OCI-LY3 (cell line): ENCODE data around the gene RBM14.

Source experiments
- H2AFZ ChIP-seq: fragments of 200-600, 300-600 bp; shearing (Covaris generic); 2 replicates; pipeline ENCODE4 v1.6.0; 2014; ENCODE audit warnings: antibody characterized with exemption, low read depth, low read length
- H3K27ac ChIP-seq: fragments of 200-600, 300-600 bp; sonication (generic); 2 replicates; pipeline ENCODE4 v1.5.1; 2014; ENCODE audit warnings: mild to moderate bottlenecking, low read length, moderate library complexity, mixed read lengths
- H3K27me3 ChIP-seq: fragments of 200-600, 300-600 bp; sonication (generic); 2 replicates; pipeline ENCODE4 v1.6.1; 2014; ENCODE audit warnings: low read depth, low read length, mixed read lengths
- H3K36me3 ChIP-seq: fragments of 200-600, 300-600 bp; sonication (generic); replicated peaks from 2 replicates; pipeline ENCODE3; 2014; ENCODE audit warnings: low read depth, low read length, mixed read lengths
- H3K4me1 ChIP-seq: fragments of 300-600, 200-600 bp; sonication (generic); 2 replicates; pipeline ENCODE4 v1.6.1; 2014; ENCODE audit warnings: low read length, mixed read lengths
- H3K4me2 ChIP-seq: fragments of 200-600, 300-600 bp; sonication (generic); 2 replicates; pipeline ENCODE4 v1.6.1; 2014; ENCODE audit warnings: low read length, mixed read lengths
- H3K4me3 ChIP-seq: fragments of 300-600, 200-600 bp; sonication (generic); 2 replicates; pipeline ENCODE4 v1.5.1; 2014; ENCODE audit warnings: antibody characterized with exemption, mild to moderate bottlenecking, low read length, moderate library complexity
- H3K79me2 ChIP-seq: fragments of 300-600, 200-600 bp; shearing (Covaris generic); 2 replicates; pipeline ENCODE4 v1.6.1; 2014; ENCODE audit warnings: mild to moderate bottlenecking, low read length, mixed read lengths
- H3K9ac ChIP-seq: fragments of 300-600, 200-600 bp; shearing (Covaris generic); 2 replicates; pipeline ENCODE4 v1.6.0; 2014; ENCODE audit warnings: mild to moderate bottlenecking, low read length, moderate library complexity
- H3K9me3 ChIP-seq: fragments of 200-600, 300-600 bp; shearing (Covaris generic); 2 replicates; pipeline ENCODE4 v1.6.1; 2014; ENCODE audit warnings: low read length, mixed read lengths; ENCODE audit not compliant: insufficient read depth
- H4K20me1 ChIP-seq: fragments of 200-600, 300-600 bp; sonication (generic); 2 replicates; pipeline ENCODE4 v1.6.1; 2016; ENCODE audit warnings: low read length, mixed read lengths; ENCODE audit not compliant: insufficient read depth
- EZH2phosphoT487 ChIP-seq: fragments of 200-600 bp; shearing (Covaris generic); IDR thresholded peaks from 2 replicates; pipeline ENCODE4 v1.6.1; 2018; ENCODE audit warnings: antibody characterized with exemption, mixed run types, low read depth
- TF ChIP-seq, protein P1 (sequence below): fragments of 200-600, 300-600 bp; sonication (generic); IDR thresholded peaks from 2 replicates; pipeline ENCODE4 v1.5.1; 2014; ENCODE audit warnings: antibody characterized with exemption, low read length, low read depth

Gene RBM14

DNA sequence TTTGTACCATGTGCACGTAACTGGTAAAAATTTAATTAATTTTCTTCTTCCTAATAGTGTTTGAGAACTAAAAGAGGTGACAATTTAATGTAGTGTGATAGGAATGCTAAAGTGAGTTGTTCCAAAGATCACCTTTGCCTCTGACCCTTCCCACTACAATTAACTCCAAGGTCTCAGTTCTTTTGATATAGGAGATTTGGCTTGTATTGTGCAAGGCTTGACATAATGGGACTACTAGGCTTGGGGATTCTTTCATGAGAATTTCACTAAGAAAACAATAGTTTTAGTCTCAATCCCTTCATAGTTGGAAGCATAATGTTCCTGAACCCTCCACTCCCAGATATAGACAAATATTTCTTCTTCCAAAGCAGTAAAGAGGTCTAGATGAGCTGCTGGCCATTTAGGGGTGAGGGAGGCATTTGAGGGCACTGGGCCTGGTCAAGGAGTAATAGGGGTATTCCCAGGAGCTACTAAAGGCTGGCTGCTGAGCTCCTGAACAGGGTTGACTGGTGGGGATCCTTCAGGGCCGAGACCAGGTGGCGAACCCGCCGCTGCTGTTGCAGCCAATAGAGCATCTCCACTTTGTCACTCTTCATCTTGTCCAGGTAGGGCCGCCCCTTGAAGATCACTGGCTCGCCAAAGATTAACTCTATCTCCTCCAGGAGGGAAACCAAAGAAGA lies 26.3 kb upstream of the RBM14 start:
- Histone ChIP-seq H3K9me3 (no peaks in the 10 kb centered on the region), H2AFZ (no peak overlapping the region)

DNA sequence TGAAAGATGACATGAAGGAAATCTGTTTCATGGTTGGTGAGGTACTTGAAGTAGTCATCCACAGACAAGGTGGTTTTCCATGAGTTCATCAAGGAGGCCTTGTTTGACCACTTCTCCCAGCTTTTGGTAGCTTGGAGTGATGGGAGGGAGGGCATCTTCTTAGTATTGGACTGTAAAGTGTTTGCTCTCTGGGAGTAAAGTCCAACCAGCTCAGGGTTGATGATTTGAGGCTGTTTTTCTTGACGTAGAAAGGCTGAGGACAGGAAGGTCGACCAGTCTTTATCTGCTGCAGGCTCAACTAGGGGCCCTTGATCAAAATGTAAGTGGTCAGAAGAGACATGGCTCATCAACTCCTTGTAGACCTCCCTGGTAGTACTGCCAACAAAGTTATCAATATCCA lies 25.3 kb upstream of the RBM14 start:
- Histone ChIP-seq H3K27ac (no peak overlapping the region), H2AFZ (no peak overlapping the region), H3K9me3 (no peaks in the 10 kb centered on the region), H4K20me1 (no peaks in the 10 kb centered on the region), H3K4me1 (peaks cover 10% of the 10 kb centered on the region), H3K9ac (no peak overlapping the region), H3K4me2 (no peak overlapping the region), H3K4me3 (no peak overlapping the region), H3K27me3 (no peaks in the 10 kb centered on the region), H3K36me3 (no peaks in the 10 kb centered on the region), H3K79me2 (peaks cover 9% of the 10 kb centered on the region)
- TF ChIP-seq, protein P1, sequence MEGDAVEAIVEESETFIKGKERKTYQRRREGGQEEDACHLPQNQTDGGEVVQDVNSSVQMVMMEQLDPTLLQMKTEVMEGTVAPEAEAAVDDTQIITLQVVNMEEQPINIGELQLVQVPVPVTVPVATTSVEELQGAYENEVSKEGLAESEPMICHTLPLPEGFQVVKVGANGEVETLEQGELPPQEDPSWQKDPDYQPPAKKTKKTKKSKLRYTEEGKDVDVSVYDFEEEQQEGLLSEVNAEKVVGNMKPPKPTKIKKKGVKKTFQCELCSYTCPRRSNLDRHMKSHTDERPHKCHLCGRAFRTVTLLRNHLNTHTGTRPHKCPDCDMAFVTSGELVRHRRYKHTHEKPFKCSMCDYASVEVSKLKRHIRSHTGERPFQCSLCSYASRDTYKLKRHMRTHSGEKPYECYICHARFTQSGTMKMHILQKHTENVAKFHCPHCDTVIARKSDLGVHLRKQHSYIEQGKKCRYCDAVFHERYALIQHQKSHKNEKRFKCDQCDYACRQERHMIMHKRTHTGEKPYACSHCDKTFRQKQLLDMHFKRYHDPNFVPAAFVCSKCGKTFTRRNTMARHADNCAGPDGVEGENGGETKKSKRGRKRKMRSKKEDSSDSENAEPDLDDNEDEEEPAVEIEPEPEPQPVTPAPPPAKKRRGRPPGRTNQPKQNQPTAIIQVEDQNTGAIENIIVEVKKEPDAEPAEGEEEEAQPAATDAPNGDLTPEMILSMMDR: no peak
- TF ChIP-seq EZH2phosphoT487: no peak

More for the DNA sequence above, 26.3 kb upstream of the RBM14 start:
- no peak overlapping the region for H3K4me3 ChIP-seq
- H3K79me2 ChIP-seq: peaks cover 9% of the 10 kb centered on the region
- no peak overlapping the region for H3K27ac ChIP-seq
- no peaks in the 10 kb centered on the region for H4K20me1 ChIP-seq
- H3K4me2 ChIP-seq: no peak overlapping the region
- TF ChIP-seq, protein P1: no peak
- no peak for TF ChIP-seq EZH2phosphoT487
- no peak overlapping the region for H3K9ac ChIP-seq
- no peaks in the 10 kb centered on the region for H3K27me3 ChIP-seq
- peaks cover 10% of the 10 kb centered on the region for H3K4me1 ChIP-seq
- H3K36me3 ChIP-seq: no peaks in the 10 kb centered on the region

DNA sequence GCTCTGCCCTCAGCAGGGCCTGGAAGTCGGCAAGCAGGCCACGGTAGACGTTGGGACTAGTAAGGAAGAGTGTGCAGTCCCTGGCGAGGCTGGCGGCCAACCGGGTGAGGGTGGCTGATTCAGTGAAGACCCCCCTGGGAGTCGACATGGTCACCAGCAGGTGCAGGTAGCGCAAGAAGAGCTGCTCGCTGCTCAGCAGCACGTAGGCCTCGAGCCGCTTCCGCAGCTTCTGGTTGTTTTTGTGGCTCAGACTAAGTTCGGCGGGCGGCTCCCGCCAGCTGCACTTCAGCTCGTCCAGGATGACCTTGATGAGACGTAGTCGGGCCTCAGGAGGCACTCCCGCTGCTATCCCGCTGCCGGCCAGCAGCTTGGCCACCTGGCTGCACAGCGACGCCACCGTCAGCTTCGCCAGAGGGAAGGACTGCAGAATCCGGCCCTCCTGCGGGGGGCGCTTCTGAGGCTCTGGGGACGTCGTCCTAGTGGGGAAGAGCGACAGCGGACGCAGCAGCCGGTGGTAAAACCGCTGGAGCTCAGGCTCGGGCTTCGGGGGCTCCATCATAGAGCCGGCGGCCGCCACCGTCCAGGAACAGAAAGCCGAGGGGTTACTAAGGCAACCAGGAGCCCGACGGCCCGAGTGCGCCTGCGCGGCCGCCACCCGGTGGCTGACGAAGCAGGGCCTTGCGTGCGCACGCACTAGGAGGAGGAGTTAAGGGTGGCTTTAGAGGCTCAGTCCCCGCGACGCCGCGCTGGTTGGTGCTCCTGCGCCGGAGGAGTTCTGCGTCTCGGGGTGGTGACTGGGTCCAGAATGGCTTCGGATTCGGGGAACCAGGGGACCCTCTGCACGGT lies 23.8 kb upstream of the RBM14 start, which contains the start of the genes CCDC87 and CCS:
TSS of gene CCDC87 (minus strand) at position 607 of the 846 bp plus-strand sequence. CDS start at position 559, 48 bp downstream.
TSS of gene CCS (plus strand) at position 729 of the 846 bp plus-strand sequence. CDS start at position 806, 77 bp downstream.
- Histone ChIP-seq H4K20me1 (no peaks in the 10 kb centered on the region), H3K27me3 (no peaks in the 10 kb centered on the region), H3K4me2 (peak within 1 kb of the TSS; percentile 91), H3K4me1 (peaks cover 10% of the 10 kb centered on the region), H2AFZ (peak within 1 kb of the TSS; percentile 80), H3K4me3 (peak within 1 kb of the TSS; percentile 88), H3K9me3 (no peaks in the 10 kb centered on the region), H3K79me2 (peaks cover 9% of the 10 kb centered on the region), H3K27ac (peak within 1 kb of the TSS; percentile 26; the same call in 1 of the 2 replicates), H3K36me3 (peaks cover 4% of the 10 kb centered on the region), H3K9ac (peak within 1 kb of the TSS; percentile 91)
- TF ChIP-seq, protein P1: peak; percentile 56
- TF ChIP-seq EZH2phosphoT487: no peak

DNA sequence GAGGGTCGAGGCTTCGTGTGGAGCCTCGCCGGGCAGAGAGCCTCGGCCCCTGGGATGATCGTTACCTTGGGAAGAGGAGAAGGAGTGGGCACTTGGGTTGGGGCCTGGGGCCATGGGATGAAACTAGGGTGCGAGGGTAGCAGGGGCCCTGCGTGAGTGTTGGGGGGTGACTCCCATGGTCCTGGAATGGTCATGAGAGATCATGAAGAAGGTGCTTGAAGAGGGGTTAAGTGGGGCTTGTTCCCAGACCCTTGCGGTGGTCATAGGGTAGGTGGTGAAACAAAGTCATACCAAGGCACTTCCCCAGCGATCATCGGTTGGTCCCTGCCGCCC lies 23.2 kb upstream of the RBM14 start:
- Histone ChIP-seq H3K36me3 (peaks cover 4% of the 10 kb centered on the region), H2AFZ (peak overlapping the region; percentile 80), H3K9ac (peak overlapping the region; percentile 91), H3K4me2 (peak overlapping the region; percentile 91), H3K9me3 (no peaks in the 10 kb centered on the region), H4K20me1 (no peaks in the 10 kb centered on the region), H3K27ac (peak overlapping the region; percentile 26; the same call in 1 of the 2 replicates), H3K4me3 (peak overlapping the region; percentile 88), H3K79me2 (peaks cover 9% of the 10 kb centered on the region), H3K4me1 (peaks cover 10% of the 10 kb centered on the region), H3K27me3 (no peaks in the 10 kb centered on the region)
- TF ChIP-seq EZH2phosphoT487: no peak
- TF ChIP-seq, protein P1: no peak
